H9 (cell line): ENCODE data around the gene ACBD5. TPM values are rescaled to one million over a fixed set of nuclear protein-coding genes. Genes with fewer than 3 reads are reported as not detected.

Experiments used
- DNase-seq: peaks from one replicate; pipeline ENCODE4 v3.0.0-alpha.2; 2017
- H2AFZ ChIP-seq: one replicate; pipeline ENCODE4 v1.6.1; 2013; ENCODE audit warnings: mild to moderate bottlenecking, low read length, control low read depth, moderate library complexity
- H2AK5ac ChIP-seq: 2 replicates; pipeline ENCODE4 v1.6.1; 2013; ENCODE audit warnings: low read length, control low read depth, mixed read lengths; ENCODE audit not compliant: insufficient read length
- H2BK120ac ChIP-seq: one replicate; pipeline ENCODE4 v1.6.1; 2013; ENCODE audit warnings: low read depth, mild to moderate bottlenecking, low read length, control low read depth, inconsistent platforms; ENCODE audit not compliant: poor library complexity, severe bottlenecking
- H2BK12ac ChIP-seq: 2 replicates; pipeline ENCODE4 v1.6.1; 2013; ENCODE audit warnings: low read length, control low read depth, mixed read lengths, low read depth; ENCODE audit not compliant: insufficient read length
- H2BK15ac ChIP-seq: 2 replicates; pipeline ENCODE4 v1.6.1; 2013; ENCODE audit warnings: low read depth, low read length, control low read depth
- H2BK20ac ChIP-seq: one replicate; pipeline ENCODE4 v1.6.1; 2013; ENCODE audit warnings: low read depth, mild to moderate bottlenecking, low read length, control low read depth, inconsistent platforms; ENCODE audit not compliant: poor library complexity, severe bottlenecking
- H2BK5ac ChIP-seq: 2 replicates; pipeline ENCODE4 v1.6.1; 2013; ENCODE audit warnings: low read length, control low read depth, mixed read lengths; ENCODE audit not compliant: insufficient read length
- H3K14ac ChIP-seq: 2 replicates; pipeline ENCODE4 v1.6.1; 2013; ENCODE audit warnings: low read length, control low read depth; ENCODE audit not compliant: insufficient read depth
- H3K18ac ChIP-seq: 2 replicates; pipeline ENCODE4 v1.6.1; 2013; ENCODE audit warnings: low read depth, mild to moderate bottlenecking, mixed read lengths, low read length, control low read depth; ENCODE audit not compliant: insufficient read length
- H3K23ac ChIP-seq: 2 replicates; pipeline ENCODE4 v1.6.1; 2013; ENCODE audit warnings: low read length, control low read depth, mixed read lengths, low read depth; ENCODE audit not compliant: insufficient read length
- H3K23me2 ChIP-seq: 2 replicates; pipeline ENCODE4 v1.6.1; 2013; ENCODE audit warnings: low read depth, mild to moderate bottlenecking, mixed read lengths, low read length, control low read depth; ENCODE audit not compliant: insufficient read length, poor library complexity, severe bottlenecking
- H3K27ac ChIP-seq: 2 replicates; pipeline ENCODE4 v1.5.1; 2013; ENCODE audit warnings: low read length, control low read depth, mixed read lengths, low read depth; ENCODE audit not compliant: insufficient read length
- H3K27me3 ChIP-seq: 2 replicates; pipeline ENCODE4 v1.6.1; 2013; ENCODE audit warnings: low read length, control low read depth, inconsistent platforms; ENCODE audit not compliant: insufficient read depth
- H3K4ac ChIP-seq: 2 replicates; pipeline ENCODE4 v1.6.1; 2013; ENCODE audit warnings: low read depth, mild to moderate bottlenecking, control low read depth, inconsistent platforms, low read length, moderate library complexity
- H3K4me1 ChIP-seq: 2 replicates; pipeline ENCODE4 v1.6.1; 2013; ENCODE audit warnings: low read length, control low read depth, inconsistent platforms; ENCODE audit not compliant: insufficient read depth
- H3K4me2 ChIP-seq: 2 replicates; pipeline ENCODE4 v1.6.1; 2013; ENCODE audit warnings: low read length, control low read depth, mixed read lengths; ENCODE audit not compliant: insufficient read length, insufficient read depth
- H3K56ac ChIP-seq: 2 replicates; pipeline ENCODE4 v1.6.1; 2013; ENCODE audit warnings: low read depth, mild to moderate bottlenecking, mixed read lengths, low read length, control low read depth; ENCODE audit not compliant: insufficient read length
- H3K79me1 ChIP-seq: 2 replicates; pipeline ENCODE4 v1.6.1; 2013; ENCODE audit warnings: low read depth, mild to moderate bottlenecking, moderate library complexity, low read length, control low read depth, inconsistent platforms; ENCODE audit not compliant: insufficient read depth, poor library complexity, severe bottlenecking
- H3K79me2 ChIP-seq: 2 replicates; pipeline ENCODE4 v1.6.1; 2013; ENCODE audit warnings: low read length, control low read depth, inconsistent platforms; ENCODE audit not compliant: insufficient read depth
- H3K9ac ChIP-seq: 2 replicates; pipeline ENCODE4 v1.6.1; 2013; ENCODE audit warnings: low read length, control low read depth, mixed read lengths; ENCODE audit not compliant: insufficient read length; ENCODE audit errors: extremely low read depth
- H3K9me3 ChIP-seq: one replicate; pipeline ENCODE4 v1.6.1; 2013; ENCODE audit warnings: low read depth, low read length, inconsistent platforms; ENCODE audit not compliant: control insufficient read depth
- H3T11ph ChIP-seq: one replicate; pipeline ENCODE4 v1.6.1; 2013; ENCODE audit warnings: mild to moderate bottlenecking, low read length, control low read depth, inconsistent platforms
- H4K20me1 ChIP-seq: one replicate; pipeline ENCODE4 v1.6.1; 2013; ENCODE audit not compliant: control insufficient read depth, insufficient read length, insufficient read depth
- H4K5ac ChIP-seq: 2 replicates; pipeline ENCODE4 v1.6.1; 2013; ENCODE audit warnings: low read depth, mild to moderate bottlenecking, mixed read lengths, low read length, control low read depth; ENCODE audit not compliant: insufficient read length
- H4K8ac ChIP-seq: replicated peaks from 2 replicates; pipeline ENCODE4 v1.6.1; 2013; ENCODE audit warnings: low read length, control low read depth, mixed read lengths, low read depth; ENCODE audit not compliant: insufficient read length
- H4K91ac ChIP-seq: 2 replicates; pipeline ENCODE4 v1.6.1; 2013; ENCODE audit warnings: low read depth, mild to moderate bottlenecking, moderate library complexity, mixed read lengths, low read length, control low read depth; ENCODE audit not compliant: insufficient read length
- H3K27ac Mint-ChIP-seq, 3 experiments: 2 replicates in 2 of 3; 3 replicates in 1 of 3; pipeline ENCODE4 v1.8.0; 2020 to 2021; ENCODE audit warnings: mixed read lengths in 3 of 3, mild to moderate bottlenecking in 1 of 3, moderate library complexity in 1 of 3
- H3K27me3 Mint-ChIP-seq: 2 replicates; pipeline ENCODE4 v1.8.0; 2021; ENCODE audit warnings: low read depth, mild to moderate bottlenecking, moderate library complexity, mixed read lengths
- H3K36me3 Mint-ChIP-seq, 3 experiments: 2 replicates in 2 of 3; 3 replicates in 1 of 3; pipeline ENCODE4 v1.8.0; 2020 to 2021; ENCODE audit warnings: low read depth in 3 of 3, mixed read lengths in 3 of 3; ENCODE audit not compliant: insufficient read depth in 1 of 3
- H3K4me1 Mint-ChIP-seq, 2 experiments: 2 replicates each; pipeline ENCODE4 v1.8.0; 2020; ENCODE audit warnings: mixed read lengths in 2 of 2
- H3K4me3 Mint-ChIP-seq, 2 experiments: 2 replicates in 1 of 2; 3 replicates in 1 of 2; pipeline ENCODE4 v1.8.0; 2020 to 2021; ENCODE audit warnings: mild to moderate bottlenecking in 2 of 2, mixed read lengths in 2 of 2, moderate library complexity in 1 of 2
- H3K9me3 Mint-ChIP-seq, 2 experiments: 2 replicates in 1 of 2; 3 replicates in 1 of 2; pipeline ENCODE4 v1.8.0; 2020; ENCODE audit warnings: mild to moderate bottlenecking in 2 of 2, mixed read lengths in 2 of 2, moderate library complexity in 1 of 2
- WGBS: extraction: QIAGEN DNeasy Blood & Tissue Kit; methylation state at CpG from one replicate; pipeline ENCODE4 v1.1.7; 2013; ENCODE audit warnings: missing lambda C conversion rate, low lambda C conversion rate, mixed read lengths; ENCODE audit not compliant: insufficient read length; ENCODE audit errors: extremely low coverage; 5-methylcytosine and 5-hydroxymethylcytosine counted together
- total RNA-seq: library from RNA; stranded (reverse); gene quantifications from 2 replicates; pipeline ENCODE4 v1.2.1, GENCODE V29; 2021
- TF ChIP-seq, protein P1 (sequence below): fragments of 200-600 bp; sonication (generic); conservative IDR thresholded peaks from 3 replicates; pipeline ENCODE4 v1.8.0; 2021; ENCODE audit warnings: antibody characterized with exemption, mild to moderate bottlenecking

The ACBD5 gene
- total RNA-seq, 1 experiment from 2014 or later = 14.2 TPM

DNA sequence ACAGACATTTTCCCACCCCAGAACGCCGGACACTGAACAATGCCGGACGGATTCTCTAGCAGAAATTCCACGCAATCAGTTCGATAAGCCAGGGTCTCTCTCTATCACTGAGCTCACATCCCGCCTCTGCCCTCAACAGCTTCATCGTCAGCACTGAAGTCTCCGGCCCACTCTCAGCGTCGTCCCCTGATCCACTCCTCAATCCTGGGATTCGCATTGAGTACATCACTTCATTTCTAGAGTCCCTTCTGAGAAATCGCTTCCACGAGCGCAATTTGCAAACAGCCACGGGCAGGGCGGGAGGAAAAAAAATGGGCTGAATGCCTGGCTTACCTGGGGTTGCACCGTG is 86.8 kb downstream of the ACBD5 start:
- H3K18ac ChIP-seq = peak overlapping the region; percentile 93
- H3K4me1 Mint-ChIP-seq = peaks cover 18 to 30% of the 10 kb centered on the region in 2 experiments
- peaks cover 47% of the 10 kb centered on the region; the same call in 1 of the 2 replicates for H3K79me2 ChIP-seq
- TF ChIP-seq, protein P1, sequence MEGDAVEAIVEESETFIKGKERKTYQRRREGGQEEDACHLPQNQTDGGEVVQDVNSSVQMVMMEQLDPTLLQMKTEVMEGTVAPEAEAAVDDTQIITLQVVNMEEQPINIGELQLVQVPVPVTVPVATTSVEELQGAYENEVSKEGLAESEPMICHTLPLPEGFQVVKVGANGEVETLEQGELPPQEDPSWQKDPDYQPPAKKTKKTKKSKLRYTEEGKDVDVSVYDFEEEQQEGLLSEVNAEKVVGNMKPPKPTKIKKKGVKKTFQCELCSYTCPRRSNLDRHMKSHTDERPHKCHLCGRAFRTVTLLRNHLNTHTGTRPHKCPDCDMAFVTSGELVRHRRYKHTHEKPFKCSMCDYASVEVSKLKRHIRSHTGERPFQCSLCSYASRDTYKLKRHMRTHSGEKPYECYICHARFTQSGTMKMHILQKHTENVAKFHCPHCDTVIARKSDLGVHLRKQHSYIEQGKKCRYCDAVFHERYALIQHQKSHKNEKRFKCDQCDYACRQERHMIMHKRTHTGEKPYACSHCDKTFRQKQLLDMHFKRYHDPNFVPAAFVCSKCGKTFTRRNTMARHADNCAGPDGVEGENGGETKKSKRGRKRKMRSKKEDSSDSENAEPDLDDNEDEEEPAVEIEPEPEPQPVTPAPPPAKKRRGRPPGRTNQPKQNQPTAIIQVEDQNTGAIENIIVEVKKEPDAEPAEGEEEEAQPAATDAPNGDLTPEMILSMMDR = no peak
- H3K23ac ChIP-seq = no peak overlapping the region
- H4K91ac ChIP-seq = no peak overlapping the region
- H2BK15ac ChIP-seq = no peak overlapping the region
- no peak for DNase-seq
- no peak overlapping the region for H2AK5ac ChIP-seq
- peak overlapping the region; percentile 99 for H3K9ac ChIP-seq
- H2BK12ac ChIP-seq = no peak overlapping the region
- no peak overlapping the region for H2BK120ac ChIP-seq
- H4K8ac ChIP-seq = no peak overlapping the region
- peaks cover 3% of the 10 kb centered on the region for H3K23me2 ChIP-seq
- H2BK5ac ChIP-seq = peak overlapping the region; percentile 65
- H3K27ac Mint-ChIP-seq = peak overlapping the region; percentile 99 to 100 (median 100)
- no peak overlapping the region for H3T11ph ChIP-seq
- H3K9me3 ChIP-seq = no peaks in the 10 kb centered on the region
- H2AFZ ChIP-seq = no peak overlapping the region
- H3K36me3 Mint-ChIP-seq = peaks cover 29 to 43% (median 37%) of the 10 kb centered on the region in 3 experiments; a peak in 6 of 7 replicates
- peaks cover 0 to 8% of the 10 kb centered on the region in 2 experiments; a peak in 3 of 5 replicates for H3K9me3 Mint-ChIP-seq
- no peaks in the 10 kb centered on the region for H3K27me3 Mint-ChIP-seq
- no peaks in the 10 kb centered on the region for H4K20me1 ChIP-seq
- no peaks in the 10 kb centered on the region for H3K4me1 ChIP-seq
- H3K27me3 ChIP-seq = no peaks in the 10 kb centered on the region
- H3K27ac ChIP-seq = no peak overlapping the region
- H3K79me1 ChIP-seq = peaks cover 6% of the 10 kb centered on the region
- no peak overlapping the region for H4K5ac ChIP-seq
- no peak overlapping the region for H3K4ac ChIP-seq
- H3K14ac ChIP-seq = peak overlapping the region; percentile 92
- WGBS = no CpG with 5 or more reads among the region's 18 CpGs
- peak overlapping the region; percentile 96 to 100 for H3K4me3 Mint-ChIP-seq
- peak overlapping the region; percentile 12 for H3K56ac ChIP-seq
- peak overlapping the region; percentile 71 for H3K4me2 ChIP-seq
- no peak overlapping the region for H2BK20ac ChIP-seq
